ENCODE measurements around the gene FAM120A.

The FAM120A gene

GRCh38 chr9:93422977-93423616, 28.4 kb upstream of the FAM120A start:
- TF ChIP-seq CTCF (IDR thresholded peaks at IDR 0.05) = no peak

GRCh38 chr9:93427655-93428379, 23.7 kb upstream of the FAM120A start:
- TF ChIP-seq CTCF (IDR thresholded peaks at IDR 0.05) = peak; percentile 45; the same call in 1 of the 2 replicates

GRCh38 chr9:93431539-93432105, 19.9 kb upstream of the FAM120A start:
- no peak for TF ChIP-seq CTCF (IDR thresholded peaks at IDR 0.05)

- no peak for TF ChIP-seq CTCF (IDR thresholded peaks at IDR 0.05)
Measured at GRCh38 chr9:93432964-93433363, 18.5 kb upstream of the FAM120A start.

- no peak for TF ChIP-seq CTCF (IDR thresholded peaks at IDR 0.05)
Measured at GRCh38 chr9:93434056-93434455, 17.4 kb upstream of the FAM120A start.

GRCh38 chr9:93435386-93435785, 16.1 kb upstream of the FAM120A start:
- TF ChIP-seq CTCF (IDR thresholded peaks at IDR 0.05) = no peak

GRCh38 chr9:93436218-93436617, 15.3 kb upstream of the FAM120A start:
- TF ChIP-seq CTCF (IDR thresholded peaks at IDR 0.05) = no peak
